ENCODE results near the gene PDE9A. TPM values are rescaled to one million over a fixed set of nuclear protein-coding genes. Genes with fewer than 3 reads are reported as not detected.

PDE9A gene
- polyA plus RNA-seq, 1 donor: 7.8 TPM

- no peak for DNase-seq (ENCODE audit: low read depth)
These were observed 16.8 kb downstream of the PDE9A start for GRCh38 chr21:42670058-42670880.

GRCh38 chr21:42670884-42671283 is 17.5 kb downstream of the PDE9A start:
- no peak for DNase-seq (ENCODE audit: low read depth)

GRCh38 chr21:42671778-42672593 is 18.6 kb downstream of the PDE9A start:
- no peak for DNase-seq (ENCODE audit: low read depth)

- DNase-seq (ENCODE audit: low read depth): no peak
These were observed 19.5 kb downstream of the PDE9A start for GRCh38 chr21:42672699-42673458.

- no peak for DNase-seq (ENCODE audit: low read depth)
These were observed 20.4 kb downstream of the PDE9A start for GRCh38 chr21:42673633-42674328.

GRCh38 chr21:42674351-42674940 is 21.0 kb downstream of the PDE9A start:
- DNase-seq (ENCODE audit: low read depth): no peak

GRCh38 chr21:42675403-42675802 is 22.0 kb downstream of the PDE9A start:
- no peak for DNase-seq (ENCODE audit: low read depth)

- DNase-seq (ENCODE audit: low read depth): no peak
These were observed 23.4 kb downstream of the PDE9A start for GRCh38 chr21:42676808-42677207.

GRCh38 chr21:42677339-42678321 is 24.2 kb downstream of the PDE9A start:
- DNase-seq (ENCODE audit: low read depth): no peak

- DNase-seq (ENCODE audit: low read depth): no peak
These were observed 25.3 kb downstream of the PDE9A start for GRCh38 chr21:42678618-42679295.

- DNase-seq (ENCODE audit: low read depth): no peak
These were observed 26.1 kb downstream of the PDE9A start for GRCh38 chr21:42679319-42680057.

GRCh38 chr21:42680058-42680330 is 26.6 kb downstream of the PDE9A start:
- no peak for DNase-seq (ENCODE audit: low read depth)

GRCh38 chr21:42680429-42680828 is 27.0 kb downstream of the PDE9A start:
- DNase-seq (ENCODE audit: low read depth): no peak

- no peak for DNase-seq (ENCODE audit: low read depth)
These were observed 28.1 kb downstream of the PDE9A start for GRCh38 chr21:42681296-42682206.

- DNase-seq (ENCODE audit: low read depth): no peak
These were observed 29.3 kb downstream of the PDE9A start for GRCh38 chr21:42682661-42683210.

- no peak for DNase-seq (ENCODE audit: low read depth)
These were observed 30.1 kb downstream of the PDE9A start for GRCh38 chr21:42683371-42684108.

Measured in forelimb muscle (tissue), 1 donor.